Liver (tissue), 9 donors: Measurements from ENCODE around the gene CHRNA7. TPM values are rescaled to one million over a fixed set of nuclear protein-coding genes. Genes with fewer than 3 reads are reported as not detected.

Experiments
- DNase-seq: peaks from one replicate; pipeline ENCODE4 v3.0.0-alpha.2; 2017; ENCODE audit warnings: low spot score
- H3K27ac ChIP-seq, 2 donors: one replicate each; pipeline ENCODE4 v1.7.0; 2013; ENCODE audit warnings: inconsistent platforms in 2 of 2, low read length in 2 of 2, control low read depth in 1 of 2, low read depth in 1 of 2, mild to moderate bottlenecking in 1 of 2
- H3K27me3 ChIP-seq, 4 donors: one replicate each; pipeline versions ENCODE4 v1.6.1 to v1.7.0; 2013; ENCODE audit warnings: low read length in 3 of 4, inconsistent platforms in 1 of 4, mild to moderate bottlenecking in 1 of 4, moderate library complexity in 1 of 4; ENCODE audit not compliant: control insufficient read depth in 4 of 4, insufficient read depth in 4 of 4
- H3K36me3 ChIP-seq, 4 donors: one replicate each; pipeline versions ENCODE4 v1.6.1 to v1.7.0; 2013; ENCODE audit warnings: low read length in 3 of 4, mild to moderate bottlenecking in 3 of 4, low read depth in 1 of 4, moderate library complexity in 1 of 4; ENCODE audit not compliant: control insufficient read depth in 4 of 4, insufficient read depth in 3 of 4
- H3K4me1 ChIP-seq, 4 donors: one replicate each; pipeline versions ENCODE4 v1.6.1 to v1.7.0; 2013; ENCODE audit warnings: low read length in 3 of 4, mild to moderate bottlenecking in 3 of 4, moderate library complexity in 1 of 4; ENCODE audit not compliant: control insufficient read depth in 4 of 4, insufficient read depth in 4 of 4
- H3K4me3 ChIP-seq, 3 donors: one replicate each; pipeline versions ENCODE4 v1.6.1 to v1.7.0; 2013; ENCODE audit warnings: low read length in 3 of 3, control low read depth in 1 of 3, low read depth in 1 of 3, mild to moderate bottlenecking in 1 of 3
- H3K9ac ChIP-seq, 2 donors: one replicate each; pipeline ENCODE4 v1.7.0; 2013; ENCODE audit warnings: low read length in 2 of 2, mild to moderate bottlenecking in 2 of 2, moderate library complexity in 2 of 2, control low read depth in 1 of 2, low read depth in 1 of 2
- H3K9me3 ChIP-seq, 4 donors: one replicate each; pipeline versions ENCODE4 v1.6.1 to v1.7.0; 2013; ENCODE audit warnings: low read length in 3 of 4; ENCODE audit not compliant: control insufficient read depth in 4 of 4
- ATF3 ChIP-seq: IDR thresholded peaks from 2 replicates; pipeline ENCODE4 v1.6.1; 2016; ENCODE audit warnings: antibody characterized with exemption
- CTCF ChIP-seq: fragments of 150-350 bp; IDR thresholded peaks from 2 replicates; pipeline ENCODE4 v1.5.1; 2017; ENCODE audit warnings: improper control_type of control experiment, low read depth, low read length; ENCODE audit not compliant: missing input control
- EGR1 ChIP-seq, 2 donors: IDR thresholded peaks; 2 replicates each; pipeline ENCODE4 v1.6.1; 2016 to 2018; ENCODE audit warnings: antibody characterized with exemption in 2 of 2, low read depth in 2 of 2
- FOXA1 ChIP-seq: IDR thresholded peaks from 2 replicates; pipeline ENCODE4 v1.6.1; 2016; ENCODE audit warnings: antibody characterized with exemption
- FOXA2 ChIP-seq: IDR thresholded peaks from 2 replicates; pipeline ENCODE4 v1.6.1; 2016; ENCODE audit warnings: antibody characterized with exemption
- HNF4A ChIP-seq, 2 donors: conservative IDR thresholded peaks; 2 replicates each; pipeline ENCODE4 v1.6.1; 2016; ENCODE audit warnings: antibody characterized with exemption in 2 of 2, mild to moderate bottlenecking in 2 of 2
- HNF4G ChIP-seq: IDR thresholded peaks from 2 replicates; pipeline ENCODE4 v1.6.1; 2016; ENCODE audit warnings: antibody characterized with exemption
- MAX ChIP-seq: IDR thresholded peaks from 2 replicates; pipeline ENCODE4 v1.6.1; 2016; ENCODE audit warnings: antibody characterized with exemption
- NR2F2 ChIP-seq: IDR thresholded peaks from 2 replicates; pipeline ENCODE4 v1.6.1; 2016; ENCODE audit warnings: antibody characterized with exemption
- YY1 ChIP-seq: IDR thresholded peaks from 2 replicates; pipeline ENCODE4 v1.6.1; 2016; ENCODE audit warnings: antibody characterized with exemption, mild to moderate bottlenecking
- ZBTB33 ChIP-seq: IDR thresholded peaks from 2 replicates; pipeline ENCODE4 v1.6.1; 2016; ENCODE audit warnings: antibody characterized with exemption
- WGBS: extraction: QIAGEN DNeasy Blood & Tissue Kit; methylation state at CpG from one replicate; pipeline ENCODE4 v1.1.7; 2013; 5-methylcytosine and 5-hydroxymethylcytosine counted together
- polyA plus RNA-seq, 2 donors: library from polyadenylated mRNA; stranded (reverse) in 1 of 2; unstranded in 1 of 2; fragments of 200-250 nt in 1 of 2; fragments of >200 nt in 1 of 2; fragmentation: Nextera tagmentation in 1 of 2; extraction: Ambion mirVana in 1 of 2; gene quantifications; one replicate each; pipeline versions ENCODE4 v1.2.1 to v1.2.3, GENCODE V29; 2013 to 2015
- total RNA-seq, 2 donors: library from RNA; depleted of rRNA; stranded (reverse); fragments of >200 nt; gene quantifications; one replicate each; pipeline ENCODE4 v1.2.3, GENCODE V29; 2014
- donor health status: healthy.
- donor health status: healthy.
- donor health status: healthy.
- donor health status: healthy.
- donor health status: healthy.

Gene CHRNA7
- total and polyA plus RNA-seq, 4 donors = 0.06 to 0.21 (median 0.08) TPM; not detected in 1

- DNase-seq = no peak
- H3K27me3 ChIP-seq = peaks cover 0 to 6% (median under 1%) of the 10 kb centered on the region in 4 donors
- no peak overlapping the region for H3K9ac ChIP-seq
- WGBS = 77% methylated on average over 2 of the region's 2 CpGs
- H3K9me3 ChIP-seq = no peaks in the 10 kb centered on the region
- no peak for TF ChIP-seq ATF3
- no peak for TF ChIP-seq CTCF
- no peak for TF ChIP-seq FOXA2
- TF ChIP-seq FOXA1 = no peak
- no peak for TF ChIP-seq MAX
- no peak overlapping the region for H3K4me3 ChIP-seq
- H3K4me1 ChIP-seq = no peaks in the 10 kb centered on the region
- no peaks in the 10 kb centered on the region for H3K36me3 ChIP-seq
- no peak overlapping the region for H3K27ac ChIP-seq
These were observed 65.9 kb downstream of the CHRNA7 start for GRCh38 chr15:32096213-32096612.

- H3K4me1 ChIP-seq = no peaks in the 10 kb centered on the region
- H3K36me3 ChIP-seq = no peaks in the 10 kb centered on the region
- no peaks in the 10 kb centered on the region for H3K9me3 ChIP-seq
- H3K4me3 ChIP-seq = no peak overlapping the region
- DNase-seq = no peak
- no peak overlapping the region for H3K9ac ChIP-seq
- no peak overlapping the region for H3K27ac ChIP-seq
- 71% methylated on average over 13 of the region's 13 CpGs for WGBS
- TF ChIP-seq ZBTB33 (no peak), EGR1 (IDR thresholded peaks at IDR 0.05; ENCODE audit: low read depth in 2 of 2) (no peak), HNF4A (conservative IDR thresholded peaks at IDR 0.05) (no peak), CTCF (no peak), NR2F2 (no peak), FOXA1 (no peak)
- H3K27me3 ChIP-seq = peaks cover 0 to 6% (median under 1%) of the 10 kb centered on the region in 4 donors
These were observed 66.8 kb downstream of the CHRNA7 start for GRCh38 chr15:32096916-32097617.

- Histone ChIP-seq H3K9me3 (no peaks in the 10 kb centered on the region), H3K27me3 (peaks cover 0 to 6% (median under 1%) of the 10 kb centered on the region in 4 donors), H3K9ac (no peak overlapping the region), H3K36me3 (no peaks in the 10 kb centered on the region), H3K4me1 (no peaks in the 10 kb centered on the region), H3K27ac (no peak overlapping the region), H3K4me3 (no peak overlapping the region)
- TF ChIP-seq HNF4G = no peak
- TF ChIP-seq YY1 = no peak
- DNase-seq = no peak
- WGBS = 17% methylated on average over 7 of the region's 7 CpGs
These were observed 67.7 kb downstream of the CHRNA7 start for GRCh38 chr15:32098033-32098432.
